ENCODE data around the gene C3orf22.

- TF ChIP-seq, protein P1, sequence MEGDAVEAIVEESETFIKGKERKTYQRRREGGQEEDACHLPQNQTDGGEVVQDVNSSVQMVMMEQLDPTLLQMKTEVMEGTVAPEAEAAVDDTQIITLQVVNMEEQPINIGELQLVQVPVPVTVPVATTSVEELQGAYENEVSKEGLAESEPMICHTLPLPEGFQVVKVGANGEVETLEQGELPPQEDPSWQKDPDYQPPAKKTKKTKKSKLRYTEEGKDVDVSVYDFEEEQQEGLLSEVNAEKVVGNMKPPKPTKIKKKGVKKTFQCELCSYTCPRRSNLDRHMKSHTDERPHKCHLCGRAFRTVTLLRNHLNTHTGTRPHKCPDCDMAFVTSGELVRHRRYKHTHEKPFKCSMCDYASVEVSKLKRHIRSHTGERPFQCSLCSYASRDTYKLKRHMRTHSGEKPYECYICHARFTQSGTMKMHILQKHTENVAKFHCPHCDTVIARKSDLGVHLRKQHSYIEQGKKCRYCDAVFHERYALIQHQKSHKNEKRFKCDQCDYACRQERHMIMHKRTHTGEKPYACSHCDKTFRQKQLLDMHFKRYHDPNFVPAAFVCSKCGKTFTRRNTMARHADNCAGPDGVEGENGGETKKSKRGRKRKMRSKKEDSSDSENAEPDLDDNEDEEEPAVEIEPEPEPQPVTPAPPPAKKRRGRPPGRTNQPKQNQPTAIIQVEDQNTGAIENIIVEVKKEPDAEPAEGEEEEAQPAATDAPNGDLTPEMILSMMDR (IDR thresholded peaks at IDR 0.05): no peak
- TF ChIP-seq POLR2A (IDR thresholded peaks at IDR 0.05): no peak
- TF ChIP-seq POLR2AphosphoS5 (IDR thresholded peaks at IDR 0.05): no peak
These were observed 12.0 kb downstream of the C3orf22 start for GRCh38 chr3:126546549-126547239.

All from breast epithelium (tissue), 3 donors.